H1 (cell line): ENCODE results near the gene PPP1R12C. TPM values are rescaled to one million over a fixed set of nuclear protein-coding genes. Genes with fewer than 3 reads are reported as not detected.

Source experiments
- E2F6 ChIP-seq: IDR thresholded peaks from 2 replicates; pipeline ENCODE4 v1.6.1; 2012; ENCODE audit warnings: inconsistent platforms
- HDAC2 ChIP-seq, 2 experiments: fragments of 300-600 bp in 1 of 2; sonication (generic) in 1 of 2; IDR thresholded peaks; 2 replicates each; pipeline ENCODE4 v1.6.1; 2011 to 2012; ENCODE audit warnings: low read depth in 2 of 2, low read length in 2 of 2, mild to moderate bottlenecking in 2 of 2, moderate library complexity in 2 of 2, borderline replicate concordance in 1 of 2, inconsistent platforms in 1 of 2
- KDM5A ChIP-seq: fragments of 200-600 bp; IDR thresholded peaks from 2 replicates; pipeline ENCODE4 v1.7.1; 2012; ENCODE audit warnings: mild to moderate bottlenecking, low read length, inconsistent platforms, mixed read lengths
- PHF8 ChIP-seq: fragments of 200-600 bp; sonication (generic); conservative IDR thresholded peaks from 2 replicates; pipeline ENCODE4 v1.7.1; 2012; ENCODE audit warnings: low read depth, mild to moderate bottlenecking, inconsistent platforms, low read length, moderate library complexity
- SP4 ChIP-seq: IDR thresholded peaks from 2 replicates; pipeline ENCODE4 v1.6.1; 2012; ENCODE audit warnings: low read length, inconsistent platforms
- YY1 ChIP-seq: IDR thresholded peaks from 2 replicates; pipeline ENCODE4 v1.6.1; 2011; ENCODE audit warnings: low read depth, mild to moderate bottlenecking, low read length
- polyA plus RNA-seq, 7 experiments: library from polyadenylated mRNA; depleted of rRNA in 3 of 7; stranded (reverse) in 5 of 7; unstranded in 2 of 7; fragments of >200 nt in 5 of 7; fragments of 200-250 nt in 2 of 7; gene quantifications; 1 replicate in 5 of 7; 2 replicates in 1 of 7; 4 replicates in 1 of 7; pipeline versions ENCODE4 v1.2.1 to v1.2.3, GENCODE V29; 2011 to 2013; ENCODE audit warnings: missing spikeins in 2 of 7, mixed read lengths in 2 of 7
- total RNA-seq: library from RNA; stranded (reverse); fragmentation: NEBNext Ultra II Directional; extraction: Animal tissue kit (Norgen Biotek cat#: 25700); gene quantifications from 2 replicates; pipeline ENCODE4 v1.2.1, GENCODE V29; 2021

The PPP1R12C gene
- total and polyA plus RNA-seq, 2 of the 8 experiments (the other 6 are each of a cell fraction or from before 2014, with no cell fraction given): 31.7 to 71.5 TPM

DNA sequence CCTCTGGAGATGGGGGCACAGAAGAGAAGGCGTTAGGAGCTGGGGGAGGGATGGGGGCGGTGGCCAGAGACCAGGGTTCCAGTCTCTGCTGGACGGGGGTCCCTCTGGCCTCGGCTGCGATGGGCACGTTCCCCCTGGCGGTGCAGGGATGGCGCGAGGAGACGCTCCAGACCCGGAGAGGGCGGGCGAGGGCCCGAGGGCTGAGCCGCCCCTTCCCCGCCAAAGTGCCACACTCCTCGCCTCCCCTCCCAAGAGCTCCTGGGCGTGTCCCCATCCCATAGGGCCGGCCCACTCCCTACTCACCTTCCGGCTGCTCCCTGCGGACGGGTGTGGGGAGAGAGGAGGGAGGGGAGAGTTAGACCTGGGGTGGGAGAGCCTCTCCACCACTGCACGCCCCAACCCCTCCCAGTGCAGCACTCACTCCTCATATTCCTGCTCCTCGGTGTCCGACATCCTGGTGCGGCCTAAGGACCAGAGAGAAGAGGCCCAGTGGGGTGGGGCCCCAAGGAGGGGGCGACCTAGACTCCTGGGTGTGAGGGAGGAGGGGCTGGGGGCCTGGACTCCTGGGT lies 29.4 kb upstream of the PPP1R12C start (continued):
- no peak for TF ChIP-seq KDM5A
- TF ChIP-seq PHF8: peak; percentile 9; the same call in 1 of the 2 replicates
- no peak for TF ChIP-seq YY1
- TF ChIP-seq HDAC2 (IDR thresholded peaks at IDR 0.05; ENCODE audit: borderline replicate concordance in 1 of 2, low read depth in 2 of 2, low read length in 2 of 2): peak in 1 of 2 experiments; percentile 55; a peak in 1 of 4 replicates
- peak; percentile 49; the same call in 1 of the 2 replicates for TF ChIP-seq E2F6
- TF ChIP-seq SP4: no peak
- TF ChIP-seq, all 59 proteins: peak for 9
